IMR-90 (cell line): ENCODE measurements around the gene RSAD1. TPM values are rescaled to one million over a fixed set of nuclear protein-coding genes. Genes with fewer than 3 reads are reported as not detected.

Source experiments
- ATAC-seq: fragments of 200-7000 bp; cut with Tn5 transposase; 2 replicates; pipeline ENCODE4 v1.9.1; 2020; ENCODE audit warnings: low read depth, mild to moderate bottlenecking, moderate library complexity
- BruUV-seq: library from RNA; stranded (reverse); fragments of 400-500 nt; replicated peaks from 2 replicates; lab custom pipeline; 2021; lab: Mats Ljungman, UMichigan
- CTCF ChIA-PET: fragments of 300-600 bp; formaldehyde crosslinking; extraction: SDS; loops from one replicate; lab custom pipeline; 2021; ENCODE audit warnings: antibody characterized with exemption; lab: Yijun Ruan, JAX
- POLR2A ChIA-PET: fragments of 300-600 bp; sonication (Branson Sonifier 250); formaldehyde crosslinking; loops from one replicate; lab custom pipeline; 2022; ENCODE audit warnings: antibody characterized with exemption; ENCODE audit not compliant: unreplicated experiment; lab: Charles Lee
- DNase-seq: peaks from one replicate; pipeline ENCODE4 v3.0.0; 2013
- H2AFZ ChIP-seq: replicated peaks from 2 replicates; pipeline ENCODE3; 2013; ENCODE audit warnings: low read length, mild to moderate bottlenecking; ENCODE audit not compliant: poor library complexity
- H2AK5ac ChIP-seq: 2 replicates; pipeline ENCODE4 v1.6.1; 2013; ENCODE audit warnings: low read depth, low read length, inconsistent platforms
- H2AK9ac ChIP-seq: replicated peaks from 2 replicates; pipeline ENCODE3; 2013; ENCODE audit warnings: mild to moderate bottlenecking, low read depth, low read length, moderate library complexity; ENCODE audit not compliant: poor library complexity
- H2BK120ac ChIP-seq: 2 replicates; pipeline ENCODE4 v1.6.1; 2013; ENCODE audit warnings: low read depth, low read length, inconsistent platforms
- H2BK15ac ChIP-seq: 3 replicates; pipeline ENCODE4 v1.6.1; 2013; ENCODE audit warnings: low read depth, low read length, inconsistent platforms
- H2BK20ac ChIP-seq: 2 replicates; pipeline ENCODE4 v1.6.1; 2013; ENCODE audit warnings: low read depth, mild to moderate bottlenecking, inconsistent platforms, low read length, moderate library complexity
- H2BK5ac ChIP-seq: 2 replicates; pipeline ENCODE4 v1.6.1; 2013; ENCODE audit warnings: mild to moderate bottlenecking, low read depth, low read length, inconsistent platforms; ENCODE audit not compliant: poor library complexity, severe bottlenecking
- H3K14ac ChIP-seq: replicated peaks from 2 replicates; pipeline ENCODE4 v1.6.1; 2013; ENCODE audit warnings: low read depth, low read length, inconsistent platforms
- H3K18ac ChIP-seq: 2 replicates; pipeline ENCODE4 v1.6.1; 2013; ENCODE audit warnings: low read depth, low read length, control low read depth
- H3K23ac ChIP-seq: 2 replicates; pipeline ENCODE4 v1.6.1; 2013; ENCODE audit warnings: low read depth, low read length, inconsistent platforms
- H3K27ac ChIP-seq: 2 replicates; pipeline ENCODE4 v1.5.1; 2013; ENCODE audit warnings: mild to moderate bottlenecking, control low read depth, low read length; ENCODE audit not compliant: insufficient read depth
- H3K27me3 ChIP-seq: 2 replicates; pipeline ENCODE4 v1.6.1; 2013; ENCODE audit warnings: low read length; ENCODE audit not compliant: control insufficient read depth, insufficient read depth
- H3K36me3 ChIP-seq: 2 replicates; pipeline ENCODE4 v1.6.1; 2013; ENCODE audit warnings: low read length, mixed read lengths; ENCODE audit not compliant: control insufficient read depth, insufficient read depth
- H3K4ac ChIP-seq: 2 replicates; pipeline ENCODE4 v1.6.1; 2013; ENCODE audit warnings: low read depth, low read length, inconsistent platforms
- H3K4me1 ChIP-seq: 2 replicates; pipeline ENCODE4 v1.6.1; 2013; ENCODE audit warnings: low read length, mixed read lengths; ENCODE audit not compliant: control insufficient read depth, insufficient read depth
- H3K4me2 ChIP-seq: 2 replicates; pipeline ENCODE4 v1.6.1; 2013; ENCODE audit warnings: low read depth, mild to moderate bottlenecking, control low read depth, low read length, moderate library complexity
- H3K4me3 ChIP-seq: 2 replicates; pipeline ENCODE4 v1.5.1; 2013; ENCODE audit warnings: low read depth, mild to moderate bottlenecking, control low read depth, low read length, moderate library complexity; ENCODE audit not compliant: insufficient read depth
- H3K56ac ChIP-seq: 2 replicates; pipeline ENCODE4 v1.6.1; 2013; ENCODE audit warnings: low read length, inconsistent platforms; ENCODE audit not compliant: insufficient read depth; ENCODE audit errors: extremely low read depth
- H3K79me1 ChIP-seq, 2 experiments: 2 replicates each; pipeline ENCODE4 v1.6.1; 2013; ENCODE audit warnings: low read length in 2 of 2, inconsistent platforms in 1 of 2, low read depth in 1 of 2
- H3K9ac ChIP-seq: 2 replicates; pipeline ENCODE4 v1.6.1; 2013; ENCODE audit warnings: low read depth, low read length, control low read depth
- H3K9me1 ChIP-seq: 2 replicates; pipeline ENCODE4 v1.6.1; 2013; ENCODE audit warnings: low read length, inconsistent platforms; ENCODE audit not compliant: insufficient read depth
- H3K9me3 ChIP-seq: 2 replicates; pipeline ENCODE4 v1.6.1; 2013; ENCODE audit warnings: low read length; ENCODE audit not compliant: control insufficient read depth, insufficient read depth
- H4K20me1 ChIP-seq: 2 replicates; pipeline ENCODE4 v1.6.1; 2013; ENCODE audit warnings: low read length, inconsistent platforms; ENCODE audit not compliant: insufficient read depth
- H4K5ac ChIP-seq: 2 replicates; pipeline ENCODE4 v1.6.1; 2013; ENCODE audit warnings: mild to moderate bottlenecking, low read depth, low read length, control low read depth
- H4K8ac ChIP-seq, 2 experiments: 2 replicates each; pipeline ENCODE4 v1.6.1; 2013; ENCODE audit warnings: low read depth in 2 of 2, low read length in 2 of 2, control low read depth in 1 of 2, inconsistent platforms in 1 of 2
- H4K91ac ChIP-seq: 2 replicates; pipeline ENCODE4 v1.6.1; 2013; ENCODE audit warnings: low read depth, low read length, inconsistent platforms; ENCODE audit not compliant: insufficient read depth
- BHLHE40 ChIP-seq: fragments of 150-350 bp; IDR thresholded peaks from 2 replicates; pipeline ENCODE4 v1.6.1; 2016; ENCODE audit warnings: mild to moderate bottlenecking, low read depth, low read length
- CEBPB ChIP-seq: IDR thresholded peaks from 2 replicates; pipeline ENCODE4 v1.6.1; 2012; ENCODE audit warnings: low read depth, low read length, improper control_type of control experiment
- CHD1 ChIP-seq: IDR thresholded peaks from 2 replicates; pipeline ENCODE4 v1.6.1; 2012; ENCODE audit warnings: low read depth, low read length, improper control_type of control experiment
- ELK1 ChIP-seq: fragments of 150-350 bp; IDR thresholded peaks from 2 replicates; pipeline ENCODE4 v1.6.1; 2016; ENCODE audit warnings: low read depth, mild to moderate bottlenecking, low read length, moderate library complexity, borderline replicate concordance
- FOS ChIP-seq: fragments of 150-350 bp; IDR thresholded peaks from 2 replicates; pipeline ENCODE4 v1.6.1; 2016; ENCODE audit warnings: low read depth, low read length
- MAFK ChIP-seq: IDR thresholded peaks from 2 replicates; pipeline ENCODE4 v1.6.1; 2012; ENCODE audit warnings: low read depth, low read length, improper control_type of control experiment
- MAZ ChIP-seq: IDR thresholded peaks from 2 replicates; pipeline ENCODE4 v1.6.1; 2012; ENCODE audit warnings: low read depth, mild to moderate bottlenecking, low read length, improper control_type of control experiment, moderate library complexity, borderline replicate concordance
- MXI1 ChIP-seq: IDR thresholded peaks from 2 replicates; pipeline ENCODE4 v1.6.1; 2012; ENCODE audit warnings: low read depth, mild to moderate bottlenecking, low read length, moderate library complexity, borderline replicate concordance
- POLR2A ChIP-seq: IDR thresholded peaks from 2 replicates; pipeline ENCODE4 v1.6.1; 2012; ENCODE audit warnings: mild to moderate bottlenecking, low read depth, low read length
- RAD21 ChIP-seq: IDR thresholded peaks from 2 replicates; pipeline ENCODE4 v1.6.1; 2012; ENCODE audit warnings: low read length, improper control_type of control experiment
- RCOR1 ChIP-seq: IDR thresholded peaks from 2 replicates; pipeline ENCODE4 v1.6.1; 2012; ENCODE audit warnings: mild to moderate bottlenecking, low read length, improper control_type of control experiment; ENCODE audit not compliant: insufficient replicate concordance
- RFX5 ChIP-seq: IDR thresholded peaks from 2 replicates; pipeline ENCODE4 v1.8.0; 2012; ENCODE audit warnings: low read depth, mild to moderate bottlenecking, low read length, moderate library complexity
- SMC3 ChIP-seq: fragments of 150-350 bp; IDR thresholded peaks from 2 replicates; pipeline ENCODE4 v1.6.1; 2016; ENCODE audit warnings: low read depth, mild to moderate bottlenecking, antibody characterized with exemption, low read length, moderate library complexity
- WGBS, 2 experiments: methylation state at CpG; one replicate each; pipeline versions ENCODE4 v1.1.5 to v1.1.7; 2013; ENCODE audit warnings: missing lambda C conversion rate in 2 of 2; ENCODE audit not compliant: insufficient read length in 1 of 2; ENCODE audit errors: extremely low coverage in 2 of 2; 5-methylcytosine and 5-hydroxymethylcytosine counted together
- dilution Hi-C: fragments of 300-500 bp; cut with HindIII; formaldehyde crosslinking; loops from one replicate; pipeline ENCODE4 v1.14.3; 2018; ENCODE audit warnings: low sequenced_read_pairs; ENCODE audit not compliant: unreplicated experiment
- in situ Hi-C: fragments of 300-500 bp; cut with MboI; formaldehyde crosslinking; loops from 3 replicates; pipeline ENCODE4 v1.14.3; 2019; ENCODE audit warnings: low sequenced_read_pairs, inconsistent platforms, mixed read lengths
- intact Hi-C: fragments of 100-400 bp; cut with micrococcal nuclease; formaldehyde crosslinking; loops from 2 replicates; pipeline ENCODE4 v1.10.0; 2022
- polyA plus RNA-seq, 3 experiments: library from polyadenylated mRNA; depleted of rRNA; stranded (reverse); fragments of >200 nt; gene quantifications; 2 replicates each; pipeline ENCODE4 v1.2.3, GENCODE V29; 2012; ENCODE audit warnings: low replicate concordance in 1 of 3
- total RNA-seq: library from RNA; depleted of rRNA; stranded (reverse); fragments of >200 nt; gene quantifications from 2 replicates; pipeline ENCODE4 v1.2.3, GENCODE V29; 2012
- TF ChIP-seq, protein P1 (sequence below): conservative IDR thresholded peaks from 2 replicates; pipeline ENCODE4 v1.5.1; 2012; ENCODE audit warnings: mild to moderate bottlenecking, low read depth, low read length, improper control_type of control experiment

RSAD1 gene
- total and polyA plus RNA-seq, 2 of the 4 experiments (the other 2 are of a cell fraction): 10.8 to 19.2 TPM

- intact Hi-C loops (no loop called here), dilution Hi-C loops (no loop called here), in situ Hi-C loops (no loop called here)
- Histone ChIP-seq H3K36me3 (no peaks in the 10 kb centered on the region), H4K20me1 (no peaks in the 10 kb centered on the region; the same call in 1 of the 2 replicates), H2BK20ac (no peak overlapping the region), H2BK120ac (no peak overlapping the region), H4K91ac (no peak overlapping the region), H3K14ac (no peak overlapping the region), H3K9ac (no peak overlapping the region), H2AFZ (no peak overlapping the region), H2AK9ac (peak overlapping the region; percentile 55), H3K18ac (no peak overlapping the region), H3K27ac (no peak overlapping the region), H3K4me3 (no peak overlapping the region), H3K23ac (no peak overlapping the region), H2BK15ac (no peak overlapping the region), H3K4me2 (no peak overlapping the region), H2BK5ac (no peak overlapping the region), H4K5ac (no peak overlapping the region), H3K79me1 (no peaks in the 10 kb centered on the region), H3K56ac (no peak overlapping the region), H3K9me1 (no peaks in the 10 kb centered on the region), H3K4ac (no peak overlapping the region), H2AK5ac (no peak overlapping the region), H3K4me1 (peaks cover 11% of the 10 kb centered on the region; the same call in 1 of the 2 replicates), H3K9me3 (no peaks in the 10 kb centered on the region), H4K8ac (no peak overlapping the region), H3K27me3 (peaks cover 37% of the 10 kb centered on the region)
- ATAC-seq: no peak
- no peak for TF ChIP-seq RCOR1
- TF ChIP-seq SMC3: no peak
- no peak for TF ChIP-seq RFX5
- no peak for TF ChIP-seq MAZ
- no peak for TF ChIP-seq CEBPB
- no peak for TF ChIP-seq CHD1
- no peak for TF ChIP-seq POLR2A
- TF ChIP-seq RAD21: no peak
- TF ChIP-seq, protein P1, sequence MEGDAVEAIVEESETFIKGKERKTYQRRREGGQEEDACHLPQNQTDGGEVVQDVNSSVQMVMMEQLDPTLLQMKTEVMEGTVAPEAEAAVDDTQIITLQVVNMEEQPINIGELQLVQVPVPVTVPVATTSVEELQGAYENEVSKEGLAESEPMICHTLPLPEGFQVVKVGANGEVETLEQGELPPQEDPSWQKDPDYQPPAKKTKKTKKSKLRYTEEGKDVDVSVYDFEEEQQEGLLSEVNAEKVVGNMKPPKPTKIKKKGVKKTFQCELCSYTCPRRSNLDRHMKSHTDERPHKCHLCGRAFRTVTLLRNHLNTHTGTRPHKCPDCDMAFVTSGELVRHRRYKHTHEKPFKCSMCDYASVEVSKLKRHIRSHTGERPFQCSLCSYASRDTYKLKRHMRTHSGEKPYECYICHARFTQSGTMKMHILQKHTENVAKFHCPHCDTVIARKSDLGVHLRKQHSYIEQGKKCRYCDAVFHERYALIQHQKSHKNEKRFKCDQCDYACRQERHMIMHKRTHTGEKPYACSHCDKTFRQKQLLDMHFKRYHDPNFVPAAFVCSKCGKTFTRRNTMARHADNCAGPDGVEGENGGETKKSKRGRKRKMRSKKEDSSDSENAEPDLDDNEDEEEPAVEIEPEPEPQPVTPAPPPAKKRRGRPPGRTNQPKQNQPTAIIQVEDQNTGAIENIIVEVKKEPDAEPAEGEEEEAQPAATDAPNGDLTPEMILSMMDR: no peak
- no peak for TF ChIP-seq MXI1
- no peak for TF ChIP-seq FOS
- no peak for TF ChIP-seq MAFK
- no peak for TF ChIP-seq BHLHE40
- no peak for TF ChIP-seq ELK1
- no TSS peak for BruUV-seq
- ChIA-PET POLR2A (no interaction called here), CTCF (no interaction called here)
- no peak for DNase-seq
- no CpG with 5 or more reads among the region's 2 CpGs for WGBS, 2 experiments
Observed at GRCh38 chr17:50534979-50535326, 56.3 kb downstream of the RSAD1 start.
